Gastrocnemius medialis (tissue), 4 donors: ENCODE data around the gene ISCA2.

Experiments
- CTCF ChIP-seq, 5 experiments: fragments of 450-650 bp in 3 of 5; fragments of 200-600 bp in 2 of 5; sonication (generic) in 2 of 5; IDR thresholded peaks in 4 of 5; conservative IDR thresholded peaks in 1 of 5; 1 replicate in 4 of 5; 2 replicates in 1 of 5; pipeline ENCODE4 v1.5.1; 2016 to 2019; ENCODE audit warnings: antibody characterized with exemption in 5 of 5, mild to moderate bottlenecking in 3 of 5, moderate library complexity in 3 of 5
- POLR2A ChIP-seq, 2 donors: fragments of 450-650 bp; IDR thresholded peaks; one replicate each; pipeline ENCODE4 v1.6.1; 2017; ENCODE audit warnings: antibody characterized with exemption in 2 of 2, mild to moderate bottlenecking in 2 of 2, moderate library complexity in 2 of 2

- no peak for TF ChIP-seq CTCF (IDR thresholded peaks at IDR 0.05 in 4 of 5, conservative IDR thresholded peaks at IDR 0.05 in 1 of 5)
- no peak for TF ChIP-seq POLR2A (IDR thresholded peaks at IDR 0.05)
These were observed 24.7 kb downstream of the ISCA2 start for GRCh38 chr14:74518221-74518620.
